Breast epithelium (tissue), 4 donors: ENCODE data around the gene RSPH3. TPM values are rescaled to one million over a fixed set of nuclear protein-coding genes. Genes with fewer than 3 reads are reported as not detected.
"Not testable (repeated sequence)": the region's sequence is repeated elsewhere in the genome, so short reads cannot be mapped to it uniquely, and the experiment has no call there.

Source experiments
- DNase-seq, 2 donors: peaks; one replicate each; pipeline ENCODE4 v3.0.0-alpha.2; 2019; ENCODE audit warnings: low spot score in 2 of 2
- H3K27ac ChIP-seq, 2 donors: fragments of 200-600 bp; sonication (generic) in 1 of 2; one replicate each; pipeline ENCODE4 v1.5.1; 2016 to 2019; ENCODE audit warnings: mild to moderate bottlenecking in 1 of 2
- H3K27me3 ChIP-seq, 2 donors: fragments of 200-600 bp; sonication (generic) in 1 of 2; one replicate each; pipeline versions ENCODE4 v1.5.1 to v1.6.0; 2017 to 2019; ENCODE audit warnings: control low read depth in 1 of 2, mild to moderate bottlenecking in 1 of 2
- H3K36me3 ChIP-seq: fragments of 200-600 bp; one replicate; pipeline ENCODE4 v1.5.1; 2019
- H3K4me1 ChIP-seq, 2 donors: fragments of 200-600 bp; sonication (generic); one replicate each; pipeline ENCODE4 v1.5.1; 2016 to 2019; ENCODE audit warnings: control low read depth in 1 of 2
- H3K4me3 ChIP-seq, 3 donors: fragments of 200-600 bp; sonication (generic); 1 replicate in 2 of 3; 2 replicates in 1 of 3; pipeline ENCODE4 v1.5.1; 2016 to 2019; ENCODE audit warnings: mild to moderate bottlenecking in 3 of 3, moderate library complexity in 2 of 3
- H3K9me3 ChIP-seq, 2 donors: fragments of 200-600 bp; sonication (generic) in 1 of 2; one replicate each; pipeline ENCODE4 v1.5.1; 2016 to 2019; ENCODE audit warnings: control low read depth in 1 of 2
- CTCF ChIP-seq, 3 donors: fragments of 450-650 bp; IDR thresholded peaks; one replicate each; pipeline ENCODE4 v1.5.1; 2016 to 2017; ENCODE audit warnings: antibody characterized with exemption in 3 of 3, mild to moderate bottlenecking in 3 of 3, moderate library complexity in 3 of 3
- POLR2A ChIP-seq: fragments of 450-650 bp; IDR thresholded peaks from one replicate; pipeline ENCODE4 v1.6.1; 2016; ENCODE audit warnings: antibody characterized with exemption, mild to moderate bottlenecking, moderate library complexity
- POLR2AphosphoS5 ChIP-seq, 3 donors: sonication (generic); formaldehyde crosslinking; IDR thresholded peaks; one replicate each; pipeline ENCODE4 v1.6.1; 2017; ENCODE audit warnings: antibody characterized with exemption in 3 of 3
- intact Hi-C: fragments of 100-400 bp; cut with DNase I; formaldehyde crosslinking; loops from one replicate; pipeline ENCODE4 v1.15.1; 2023; ENCODE audit warnings: low total_unique reads
- total RNA-seq, 3 donors: library from RNA; depleted of rRNA; stranded (reverse); fragments of >200 nt; gene quantifications; one replicate each; pipeline ENCODE4 v1.1.0, GENCODE V29; 2016

The RSPH3 gene
- total RNA-seq, 3 donors from 2014 or later = 9.4 to 14.9 (median 9.5) TPM

- DNase-seq = no peak
- intact Hi-C loops = no loop called here
- Histone ChIP-seq H3K27ac (no peak overlapping the region), H3K27me3 (no peaks in the 10 kb centered on the region), H3K4me3 (no peak overlapping the region), H3K36me3 (no peaks in the 10 kb centered on the region), H3K9me3 (no peaks in the 10 kb centered on the region), H3K4me1 (no peaks in the 10 kb centered on the region)
- TF ChIP-seq POLR2A (no peak), POLR2AphosphoS5 (IDR thresholded peaks at IDR 0.05) (no peak)
These were observed 45.2 kb downstream of the RSPH3 start for GRCh38 chr6:158954753-158955152.

- DNase-seq, H3K27me3 ChIP-seq, H3K36me3 ChIP-seq, H3K9me3 ChIP-seq, intact Hi-C loops, H3K4me3 ChIP-seq, H3K27ac ChIP-seq, H3K4me1 ChIP-seq: not testable (repeated sequence)
These were observed 48.0 kb downstream of the RSPH3 start for GRCh38 chr6:158952011-158952410.

- H3K27ac ChIP-seq, H3K4me1 ChIP-seq, H3K4me3 ChIP-seq, DNase-seq, H3K9me3 ChIP-seq, intact Hi-C loops, H3K27me3 ChIP-seq, H3K36me3 ChIP-seq: not testable (repeated sequence)
These were observed 48.4 kb downstream of the RSPH3 start for GRCh38 chr6:158951565-158951964.

GRCh38 chr6:158947284-158947683, 52.7 kb downstream of the RSPH3 start:
- Histone ChIP-seq H3K9me3 (peaks cover 0 to 7% of the 10 kb centered on the region in 2 donors), H3K36me3 (no peaks in the 10 kb centered on the region), H3K4me3 (no peak overlapping the region), H3K27me3 (no peaks in the 10 kb centered on the region), H3K27ac (no peak overlapping the region), H3K4me1 (no peaks in the 10 kb centered on the region)
- intact Hi-C loops = no loop called here
- no peak for DNase-seq
- TF ChIP-seq CTCF (IDR thresholded peaks at IDR 0.05) (no peak), POLR2AphosphoS5 (IDR thresholded peaks at IDR 0.05) (no peak), POLR2A (no peak)

- Histone ChIP-seq H3K4me1 (no peaks in the 10 kb centered on the region), H3K27ac (no peak overlapping the region), H3K36me3 (no peaks in the 10 kb centered on the region), H3K27me3 (no peaks in the 10 kb centered on the region), H3K4me3 (no peak overlapping the region), H3K9me3 (peaks cover 0 to 7% of the 10 kb centered on the region in 2 donors)
- intact Hi-C loops = no loop called here
- DNase-seq = no peak
- no peak for TF ChIP-seq POLR2A
- no peak for TF ChIP-seq CTCF (IDR thresholded peaks at IDR 0.05)
- TF ChIP-seq POLR2AphosphoS5 (IDR thresholded peaks at IDR 0.05) = no peak
These were observed 56.5 kb downstream of the RSPH3 start for GRCh38 chr6:158943380-158944032.

GRCh38 chr6:158942349-158942748, 57.7 kb downstream of the RSPH3 start:
- H3K9me3 ChIP-seq = peaks cover 0 to 7% of the 10 kb centered on the region in 2 donors
- no peak overlapping the region for H3K27ac ChIP-seq
- H3K27me3 ChIP-seq = no peaks in the 10 kb centered on the region
- no peak overlapping the region for H3K4me3 ChIP-seq
- no peaks in the 10 kb centered on the region for H3K36me3 ChIP-seq
- no peak for TF ChIP-seq CTCF (IDR thresholded peaks at IDR 0.05)
- TF ChIP-seq POLR2AphosphoS5 (IDR thresholded peaks at IDR 0.05) = no peak
- no peak for TF ChIP-seq POLR2A
- no peak for DNase-seq
- no peaks in the 10 kb centered on the region for H3K4me1 ChIP-seq
- intact Hi-C loops = no loop called here

- no peak overlapping the region for H3K27ac ChIP-seq
- peaks cover 0 to 7% of the 10 kb centered on the region in 2 donors for H3K9me3 ChIP-seq
- no peaks in the 10 kb centered on the region for H3K27me3 ChIP-seq
- no peaks in the 10 kb centered on the region for H3K4me1 ChIP-seq
- intact Hi-C loops = no loop called here
- H3K36me3 ChIP-seq = no peaks in the 10 kb centered on the region
- DNase-seq = no peak
- TF ChIP-seq POLR2AphosphoS5 (IDR thresholded peaks at IDR 0.05) (no peak), POLR2A (no peak), CTCF (IDR thresholded peaks at IDR 0.05) (no peak)
- no peak overlapping the region for H3K4me3 ChIP-seq
These were observed 58.8 kb downstream of the RSPH3 start for GRCh38 chr6:158941246-158941645.
